Natural killer cell treated with Interleukin-12 subunit alpha and Interleukin-12 subunit beta and Interleukin-15 and Interleukin-18, amount 100 ng/mL, for 72 hours (primary cell): ENCODE results near the gene WDR11. TPM values are rescaled to one million over a fixed set of nuclear protein-coding genes. Genes with fewer than 3 reads are reported as not detected.

Experiments used
- ATAC-seq, 2 donors: fragments of 150-1000 bp; cut with Tn5 transposase in 1 of 2; sonication (Bioruptor Pico), chemical (Tn5 transposase) in 1 of 2; 2 replicates each; pipeline ENCODE4 v1.10.0; 2021
- DNase-seq: peaks from one replicate; pipeline ENCODE4 v3.0.0; 2022; ENCODE audit warnings: low spot score
- H3K27ac Mint-ChIP-seq, 2 donors: 1 replicate in 1 of 2; 2 replicates in 1 of 2; pipeline ENCODE4 v1.8.0; 2022; ENCODE audit warnings: mixed read lengths in 2 of 2, mild to moderate bottlenecking in 1 of 2, moderate library complexity in 1 of 2
- H3K27me3 Mint-ChIP-seq, 2 donors: 1 replicate in 1 of 2; 2 replicates in 1 of 2; pipeline ENCODE4 v1.8.0; 2022; ENCODE audit warnings: mixed read lengths in 2 of 2
- H3K36me3 Mint-ChIP-seq: one replicate; pipeline ENCODE4 v1.8.0; 2022; ENCODE audit warnings: mixed read lengths
- H3K4me1 Mint-ChIP-seq, 2 donors: 1 replicate in 1 of 2; 2 replicates in 1 of 2; pipeline ENCODE4 v1.8.0; 2022; ENCODE audit warnings: low read depth in 2 of 2, mixed read lengths in 2 of 2, mild to moderate bottlenecking in 1 of 2
- H3K4me3 Mint-ChIP-seq: one replicate; pipeline ENCODE4 v1.8.0; 2022; ENCODE audit warnings: mixed read lengths
- H3K9me3 Mint-ChIP-seq: 2 replicates; pipeline ENCODE4 v1.8.0; 2022; ENCODE audit warnings: mixed read lengths
- total RNA-seq, 2 donors: library from RNA; stranded (reverse); gene quantifications; one replicate each; pipeline ENCODE4 v1.2.3, GENCODE V29; 2022

Gene WDR11
- total RNA-seq, 2 donors from 2014 or later, result 72.5 to 73.1 TPM

DNA sequence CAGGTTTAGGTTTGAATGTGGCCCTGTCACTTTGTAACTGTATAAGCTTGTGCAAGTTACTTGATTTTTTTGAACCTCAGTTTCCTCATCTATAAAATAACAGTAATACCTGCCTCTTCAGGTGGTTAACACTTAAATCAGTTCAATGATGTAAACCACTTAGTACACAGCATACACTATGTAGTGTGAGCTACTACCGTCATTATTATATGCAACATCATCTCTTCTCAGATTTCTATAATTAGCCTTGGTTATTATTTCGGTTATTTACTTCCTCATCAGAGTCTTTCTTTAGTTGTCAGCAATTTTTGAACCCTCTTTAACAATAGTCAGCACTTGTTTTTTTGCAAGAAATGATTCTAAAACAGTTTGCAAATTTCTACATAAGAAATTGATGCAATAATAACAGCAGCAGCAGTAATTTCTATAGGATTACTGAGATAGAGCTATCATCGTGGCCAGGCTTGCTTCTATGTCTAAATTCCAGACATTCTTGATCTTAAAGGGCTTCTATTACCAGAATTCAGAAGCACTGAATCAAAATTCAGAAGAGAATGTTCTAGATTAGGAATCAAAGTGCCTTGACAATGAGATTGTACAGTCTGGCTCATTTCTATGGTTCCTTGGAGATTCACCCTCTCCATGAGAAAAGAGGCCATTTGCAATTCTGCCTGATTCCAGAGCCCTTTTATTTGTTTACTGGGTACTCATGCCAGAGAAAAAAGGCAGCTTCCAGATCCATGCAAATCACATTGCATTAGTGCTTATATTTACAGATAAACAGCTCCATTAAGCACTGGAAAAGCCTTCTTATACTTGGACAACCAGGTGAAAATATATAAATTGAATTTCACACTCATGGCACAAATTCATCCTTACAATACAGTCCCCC is 25.0 kb upstream of the WDR11 start:
- H3K4me3 Mint-ChIP-seq, result no peak overlapping the region

DNA sequence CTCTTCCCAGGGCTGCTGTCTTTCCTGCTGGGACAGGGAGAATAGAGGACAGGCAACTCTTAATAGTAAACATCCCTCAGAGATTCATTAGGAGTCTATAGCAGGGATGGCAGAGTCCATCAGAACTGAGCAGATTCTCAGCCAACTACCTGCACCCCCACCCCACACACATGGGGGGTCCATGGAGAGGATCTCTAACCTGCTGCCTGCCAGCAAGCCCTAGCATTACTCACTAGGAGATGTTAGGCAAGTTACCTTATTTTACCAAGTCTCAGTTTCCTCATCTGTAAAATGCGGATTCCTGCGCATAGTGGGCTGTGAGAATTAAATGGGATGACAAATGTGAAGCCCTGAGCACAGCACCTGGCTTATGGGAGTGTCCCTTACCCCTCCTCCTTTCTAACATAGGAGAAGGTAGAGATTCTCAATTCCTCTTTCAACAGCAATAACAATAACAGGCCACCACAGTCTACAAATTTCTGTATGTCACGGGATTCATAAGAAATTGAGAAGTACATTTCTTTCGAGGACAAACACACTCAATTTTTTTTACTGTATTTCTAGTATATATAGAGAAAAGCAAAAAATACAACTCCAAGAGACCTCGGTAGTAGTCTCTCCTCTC is 23.8 kb upstream of the WDR11 start:
- peaks cover 14 to 15% of the 10 kb centered on the region in 2 donors for H3K27me3 Mint-ChIP-seq
- H3K4me3 Mint-ChIP-seq, result no peak overlapping the region

More for the DNA sequence above, 25.0 kb upstream of the WDR11 start:
- DNase-seq, result no peak
- Mint-ChIP-seq H3K27me3 (peaks cover 6 to 11% of the 10 kb centered on the region in 2 donors), H3K4me1 (no peaks in the 10 kb centered on the region), H3K36me3 (no peaks in the 10 kb centered on the region), H3K9me3 (no peaks in the 10 kb centered on the region), H3K27ac (no peak overlapping the region)
- ATAC-seq, result no peak

DNA sequence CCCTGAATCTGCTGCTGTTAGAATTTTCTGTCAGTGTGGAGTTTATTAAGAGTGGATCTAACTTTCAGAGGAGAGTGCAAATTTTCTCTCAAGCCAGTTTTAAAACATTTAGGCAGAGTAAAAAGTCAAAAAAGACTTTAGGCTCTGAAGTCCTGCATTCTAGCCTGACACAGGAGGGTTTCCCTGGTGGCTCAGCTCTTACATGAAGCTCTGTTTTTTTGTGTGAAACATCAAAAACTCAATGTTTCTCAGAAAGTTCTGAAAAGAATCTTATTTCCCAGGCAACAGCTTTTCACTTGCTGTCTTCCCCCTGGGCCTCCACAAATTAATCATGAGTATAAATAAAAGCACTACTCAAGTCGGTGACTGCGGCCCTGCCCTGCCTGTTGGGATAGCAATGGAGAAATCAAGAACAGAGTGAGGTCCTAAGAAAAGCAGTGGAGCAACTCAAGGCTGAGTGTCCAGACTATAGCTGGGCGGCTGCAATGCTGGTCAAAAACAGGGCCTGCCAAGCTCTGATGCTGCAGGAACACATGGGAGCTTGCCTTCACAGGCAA is 22.3 kb upstream of the WDR11 start:
- no peaks in the 10 kb centered on the region for H3K9me3 Mint-ChIP-seq
- no peaks in the 10 kb centered on the region for H3K36me3 Mint-ChIP-seq
- H3K27ac Mint-ChIP-seq, result no peak overlapping the region
- ATAC-seq (no peak), DNase-seq (no peak)
- H3K27me3 Mint-ChIP-seq, result peaks cover 7 to 14% of the 10 kb centered on the region in 2 donors
- no peaks in the 10 kb centered on the region for H3K4me1 Mint-ChIP-seq
- no peak overlapping the region for H3K4me3 Mint-ChIP-seq

More for the DNA sequence above, 23.8 kb upstream of the WDR11 start:
- H3K27ac Mint-ChIP-seq, result no peak overlapping the region
- no peak for DNase-seq
- ATAC-seq, result no peak
- H3K36me3 Mint-ChIP-seq, result no peaks in the 10 kb centered on the region
- H3K9me3 Mint-ChIP-seq, result no peaks in the 10 kb centered on the region
- no peaks in the 10 kb centered on the region for H3K4me1 Mint-ChIP-seq

DNA sequence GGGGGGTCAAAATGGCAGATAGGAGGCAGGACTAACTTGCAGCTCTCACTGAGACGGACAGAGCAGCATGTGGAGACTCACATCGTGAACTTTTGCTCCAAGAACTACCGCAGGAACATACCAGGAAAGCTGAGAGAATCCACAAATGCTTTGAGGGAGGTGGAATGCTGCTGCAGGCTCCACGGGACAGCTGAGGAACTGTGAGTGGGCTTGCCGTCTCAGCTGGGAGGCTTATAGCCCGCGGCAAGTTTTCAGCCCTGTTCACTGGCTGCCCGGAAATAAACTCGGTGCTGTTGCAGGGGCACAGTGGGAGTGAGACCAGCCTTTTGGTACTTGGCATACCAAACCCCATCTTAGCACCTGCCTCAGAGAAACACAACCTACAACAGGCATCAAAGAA is 19.1 kb upstream of the WDR11 start:
- ATAC-seq (no peak), DNase-seq (no peak)
- no peak overlapping the region for H3K4me3 Mint-ChIP-seq
- peaks cover 7 to 17% of the 10 kb centered on the region in 2 donors for H3K27me3 Mint-ChIP-seq
- no peak overlapping the region for H3K27ac Mint-ChIP-seq
- no peaks in the 10 kb centered on the region for H3K9me3 Mint-ChIP-seq
- H3K36me3 Mint-ChIP-seq, result no peaks in the 10 kb centered on the region
- H3K4me1 Mint-ChIP-seq, result no peaks in the 10 kb centered on the region

DNA sequence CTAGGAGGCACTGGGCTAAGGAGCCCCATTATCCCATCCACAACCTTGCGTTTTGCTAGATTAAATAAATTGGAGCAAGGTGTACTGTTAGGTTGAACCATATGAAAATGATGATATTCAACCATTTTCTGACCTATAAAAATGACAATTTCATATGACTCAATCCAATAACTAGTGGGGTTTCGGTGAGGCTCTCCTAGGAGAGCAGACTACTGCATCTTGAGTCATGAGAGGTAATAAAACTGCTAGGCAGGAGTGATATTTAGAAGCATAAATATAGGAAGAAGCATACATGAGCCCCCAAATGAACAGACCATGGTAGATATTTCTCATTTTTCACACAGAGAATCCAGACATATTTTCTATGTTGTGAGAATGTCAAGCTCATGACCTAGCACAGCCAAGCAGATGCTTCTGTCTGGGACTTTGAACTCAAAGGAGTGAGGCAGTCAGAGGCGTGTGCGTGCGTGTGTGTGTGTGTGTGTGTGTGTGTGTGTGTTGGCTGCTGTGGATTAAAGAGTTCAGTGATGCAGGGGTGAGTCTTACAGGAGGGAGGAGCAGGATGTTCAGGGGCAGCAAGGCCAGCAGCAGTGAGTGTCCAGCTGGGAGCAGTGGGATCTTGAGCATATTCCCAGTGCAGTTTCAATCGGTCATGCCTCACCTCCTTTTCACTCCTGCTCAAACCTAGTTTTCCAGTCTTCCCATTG is 17.8 kb upstream of the WDR11 start:
- no peak overlapping the region for H3K4me3 Mint-ChIP-seq
- H3K9me3 Mint-ChIP-seq, result no peaks in the 10 kb centered on the region
- ATAC-seq, result no peak
- H3K4me1 Mint-ChIP-seq, result no peaks in the 10 kb centered on the region
- H3K27ac Mint-ChIP-seq, result no peak overlapping the region
- no peaks in the 10 kb centered on the region for H3K36me3 Mint-ChIP-seq
- DNase-seq, result no peak
- H3K27me3 Mint-ChIP-seq, result peaks cover 7 to 20% of the 10 kb centered on the region in 2 donors

DNA sequence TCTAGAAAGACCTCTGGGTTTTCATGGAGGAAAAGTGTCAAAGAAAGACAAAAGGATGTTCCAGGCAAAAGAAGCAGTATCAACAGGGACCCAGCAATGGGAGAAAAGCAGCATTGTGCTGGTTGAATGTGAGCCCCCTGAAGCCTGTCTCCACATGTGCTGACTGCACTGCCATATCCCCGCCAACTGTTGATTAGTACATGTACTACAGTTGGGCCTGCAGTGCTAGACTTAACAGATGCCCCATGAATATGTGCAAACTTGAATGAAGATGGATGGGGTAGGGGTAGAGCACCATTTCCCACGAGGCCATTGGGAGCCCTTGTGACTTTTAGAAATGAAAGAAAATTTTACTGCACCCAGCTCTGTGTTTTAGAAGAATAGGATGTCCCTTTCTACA is 15.6 kb upstream of the WDR11 start:
- peaks cover 7 to 14% of the 10 kb centered on the region in 2 donors for H3K27me3 Mint-ChIP-seq
- DNase-seq (no peak), ATAC-seq (no peak)
- no peak overlapping the region for H3K27ac Mint-ChIP-seq
- H3K9me3 Mint-ChIP-seq, result no peaks in the 10 kb centered on the region
- no peak overlapping the region for H3K4me3 Mint-ChIP-seq
- no peaks in the 10 kb centered on the region for H3K4me1 Mint-ChIP-seq
- no peaks in the 10 kb centered on the region for H3K36me3 Mint-ChIP-seq

DNA sequence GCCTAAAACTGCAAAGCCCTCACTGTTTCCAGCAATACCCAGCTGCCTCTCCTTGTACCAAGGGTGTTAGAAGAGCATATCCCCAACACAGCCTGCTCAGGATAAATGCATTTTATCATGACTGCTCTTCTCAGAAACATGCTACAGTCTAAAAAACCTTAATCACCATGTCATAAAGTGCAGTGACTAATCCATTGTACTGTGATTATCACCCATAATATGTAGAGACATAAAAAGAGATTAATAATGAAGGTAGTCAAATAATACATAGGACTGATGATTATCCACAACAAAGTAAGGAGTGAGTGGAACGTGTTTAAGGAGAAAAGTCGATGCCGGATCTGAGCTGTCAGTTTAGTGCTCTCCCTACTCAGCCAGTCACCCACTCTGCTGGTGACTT is 12.2 kb upstream of the WDR11 start:
- no peak overlapping the region for H3K27ac Mint-ChIP-seq
- peaks cover 0 to 7% of the 10 kb centered on the region in 2 donors for H3K4me1 Mint-ChIP-seq
- no peaks in the 10 kb centered on the region for H3K36me3 Mint-ChIP-seq
- no peaks in the 10 kb centered on the region for H3K9me3 Mint-ChIP-seq
- peaks cover 0 to 10% of the 10 kb centered on the region in 2 donors for H3K27me3 Mint-ChIP-seq
- DNase-seq (no peak), ATAC-seq (no peak)
- no peak overlapping the region for H3K4me3 Mint-ChIP-seq

DNA sequence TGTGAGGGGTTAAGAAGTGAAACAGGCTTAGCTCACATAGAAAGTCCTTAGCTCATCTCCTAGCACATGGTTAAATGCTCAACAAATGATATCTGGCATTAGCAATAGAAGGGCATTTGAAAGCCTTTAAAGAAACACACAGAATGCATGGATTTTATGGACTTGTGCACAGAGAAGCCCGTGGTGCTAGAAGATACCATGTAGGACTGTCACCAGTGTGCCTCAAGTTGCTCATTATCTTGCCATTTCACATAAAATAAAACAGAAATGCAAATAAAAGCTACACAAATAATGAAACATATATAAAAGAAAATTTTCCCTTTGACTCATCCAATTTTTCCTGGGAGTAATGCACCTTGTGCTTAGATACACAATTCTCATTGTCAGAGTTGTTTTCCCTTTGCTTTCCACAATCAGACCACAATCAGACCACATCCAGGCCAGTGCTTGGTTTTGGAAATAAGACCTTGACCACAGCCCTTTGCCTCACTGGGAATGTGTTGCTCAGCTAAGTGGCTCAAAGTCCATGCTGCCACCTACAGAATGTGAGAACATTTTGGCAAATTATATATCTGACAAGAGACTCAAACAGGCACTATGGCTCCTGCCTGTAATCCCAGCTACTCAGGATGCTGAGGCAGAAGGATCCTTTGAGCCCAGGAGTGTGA is 9.5 kb upstream of the WDR11 start:
- peaks cover 0 to 14% of the 10 kb centered on the region in 2 donors for H3K27me3 Mint-ChIP-seq
- peaks cover 0 to 7% of the 10 kb centered on the region in 2 donors for H3K4me1 Mint-ChIP-seq
- no peaks in the 10 kb centered on the region for H3K9me3 Mint-ChIP-seq
- DNase-seq (no peak), ATAC-seq (no peak)
- no peak overlapping the region for H3K27ac Mint-ChIP-seq
- H3K4me3 Mint-ChIP-seq, result no peak overlapping the region
- no peaks in the 10 kb centered on the region for H3K36me3 Mint-ChIP-seq

DNA sequence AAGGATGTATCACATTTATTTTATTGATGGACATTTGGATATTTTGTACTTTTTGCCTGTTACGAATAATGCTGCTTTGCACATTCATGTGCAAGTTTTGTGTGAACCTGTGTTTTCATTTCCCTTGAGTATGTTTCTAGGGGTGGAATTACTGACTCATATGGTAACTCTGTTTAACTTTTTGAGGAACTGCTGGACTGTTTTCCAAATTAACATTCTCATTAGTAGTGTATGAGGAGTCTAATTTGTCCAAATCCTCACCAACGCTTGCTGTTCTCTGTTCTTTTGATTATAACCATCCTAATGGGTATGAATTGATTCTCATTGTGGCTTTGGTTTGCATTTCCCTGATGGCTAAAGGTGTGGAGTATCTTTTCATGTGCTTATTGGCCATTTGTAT is 3.2 kb downstream of the WDR11 start:
- Mint-ChIP-seq H3K4me1 (peaks cover 30 to 50% of the 10 kb centered on the region in 2 donors), H3K9me3 (no peaks in the 10 kb centered on the region), H3K27ac (peak overlapping the region in 1 of 2 donors; percentile 11), H3K27me3 (no peaks in the 10 kb centered on the region), H3K4me3 (peak overlapping the region; percentile 13), H3K36me3 (peaks cover 22% of the 10 kb centered on the region)
- ATAC-seq (no peak), DNase-seq (no peak)

DNA sequence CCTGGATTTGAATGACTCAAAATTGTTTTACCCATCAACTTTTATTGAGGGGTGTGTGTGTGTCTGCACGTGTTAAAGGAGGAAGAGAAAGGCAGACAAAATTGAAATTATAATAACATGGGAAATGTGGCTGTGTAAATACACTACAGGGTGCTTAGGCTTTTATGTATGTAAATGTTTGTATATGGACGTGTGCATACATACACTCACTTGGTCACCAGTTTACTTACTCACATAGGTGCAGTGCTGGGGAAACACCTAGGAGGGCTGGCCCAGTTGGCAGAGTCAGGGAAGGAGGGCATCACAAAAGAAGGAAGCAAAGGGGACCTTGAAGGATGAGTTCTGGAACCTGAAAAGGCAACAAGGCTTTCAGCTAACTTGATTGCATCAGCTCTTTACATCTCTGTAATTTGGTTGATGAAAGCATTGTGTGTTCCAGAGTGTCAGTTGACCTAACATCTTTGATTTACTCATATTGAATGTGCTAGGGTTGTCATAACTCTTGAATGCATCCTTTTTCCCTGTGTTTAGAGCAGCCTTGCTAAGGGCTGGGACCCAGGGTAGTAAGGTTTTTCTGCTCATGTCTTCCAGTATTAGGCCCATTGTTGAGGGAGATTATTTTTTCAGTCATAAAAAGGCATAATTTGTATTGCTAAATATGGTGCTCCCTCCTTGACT is 10.2 kb downstream of the WDR11 start:
- Mint-ChIP-seq H3K4me3 (no peak overlapping the region), H3K36me3 (peaks cover 20% of the 10 kb centered on the region), H3K27me3 (no peaks in the 10 kb centered on the region), H3K4me1 (peaks cover 4 to 9% of the 10 kb centered on the region in 2 donors), H3K27ac (no peak overlapping the region), H3K9me3 (no peaks in the 10 kb centered on the region)
- ATAC-seq (no peak), DNase-seq (no peak)

DNA sequence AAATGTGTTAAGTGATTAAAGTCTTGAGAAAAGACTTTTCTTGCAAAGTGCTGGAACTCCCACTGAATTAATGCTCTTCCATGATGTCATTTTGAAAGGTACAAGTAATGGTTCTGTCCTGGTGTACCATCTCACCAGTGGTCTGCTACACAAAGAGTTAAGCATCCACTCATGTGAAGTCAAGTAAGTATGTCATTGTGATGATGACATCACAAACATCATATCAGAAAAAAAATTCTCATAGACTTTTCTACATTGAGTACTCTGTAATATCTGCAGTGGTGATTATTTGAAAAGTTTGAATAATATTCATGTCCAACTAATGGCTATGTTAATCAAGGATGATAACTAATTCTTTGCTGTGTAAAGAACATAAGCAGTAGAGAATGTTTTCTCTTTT is 22.6 kb downstream of the WDR11 start:
- DNase-seq (no peak), ATAC-seq (no peak)
- peaks cover 18% of the 10 kb centered on the region for H3K36me3 Mint-ChIP-seq
- H3K4me3 Mint-ChIP-seq, result no peak overlapping the region
- H3K9me3 Mint-ChIP-seq, result no peaks in the 10 kb centered on the region
- H3K4me1 Mint-ChIP-seq, result no peaks in the 10 kb centered on the region
- H3K27ac Mint-ChIP-seq, result no peak overlapping the region
- H3K27me3 Mint-ChIP-seq, result no peaks in the 10 kb centered on the region

DNA sequence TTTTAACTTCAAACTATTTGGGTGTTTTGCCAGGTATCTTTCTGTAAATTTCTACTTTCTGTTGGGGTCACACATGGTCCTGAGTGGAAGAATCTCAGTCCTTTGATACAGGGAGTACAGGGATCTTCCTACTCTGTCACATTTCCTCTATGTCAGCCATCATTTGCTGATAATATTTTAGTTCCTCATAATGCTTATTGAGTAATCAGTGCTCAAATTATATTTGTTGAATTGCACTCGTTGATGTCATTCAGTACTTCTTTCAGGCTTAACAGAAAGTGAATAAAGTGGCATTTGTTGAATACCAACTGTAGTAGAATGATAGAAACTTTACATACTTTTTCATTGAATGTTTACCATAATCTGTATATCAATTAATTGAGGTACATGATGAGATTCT is 31.9 kb downstream of the WDR11 start:
- H3K4me3 Mint-ChIP-seq, result no peak overlapping the region
- H3K4me1 Mint-ChIP-seq, result no peaks in the 10 kb centered on the region
- no peak overlapping the region for H3K27ac Mint-ChIP-seq
- H3K36me3 Mint-ChIP-seq, result peaks cover 25% of the 10 kb centered on the region
- DNase-seq, result no peak
- no peak for ATAC-seq
- H3K27me3 Mint-ChIP-seq, result no peaks in the 10 kb centered on the region
- H3K9me3 Mint-ChIP-seq, result no peaks in the 10 kb centered on the region

DNA sequence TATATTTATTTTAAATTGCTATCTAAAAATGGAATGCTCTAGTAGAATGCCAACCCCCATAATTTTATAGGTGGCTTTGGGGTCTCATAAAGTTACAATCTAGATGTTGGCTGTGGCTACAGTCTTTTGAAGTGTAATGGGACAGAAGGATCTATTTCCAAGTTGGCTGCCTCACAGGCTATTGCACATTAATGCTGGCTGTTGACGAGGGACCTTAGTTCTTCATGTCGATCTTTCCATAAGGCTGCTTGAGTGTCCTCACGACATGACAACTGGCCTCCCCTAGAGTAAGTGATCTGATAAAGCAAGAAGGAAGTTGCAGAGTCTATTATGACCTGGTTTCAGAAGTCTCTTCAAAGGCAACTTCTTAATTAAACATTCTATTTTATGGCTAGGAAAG is 36.3 kb downstream of the WDR11 start:
- no peaks in the 10 kb centered on the region for H3K9me3 Mint-ChIP-seq
- H3K27me3 Mint-ChIP-seq, result no peaks in the 10 kb centered on the region

More for the DNA sequence above, 36.3 kb downstream of the WDR11 start:
- H3K4me3 Mint-ChIP-seq, result no peak overlapping the region
- no peak for DNase-seq
- no peaks in the 10 kb centered on the region for H3K4me1 Mint-ChIP-seq
- H3K36me3 Mint-ChIP-seq, result peaks cover 18% of the 10 kb centered on the region
- no peak for ATAC-seq
- H3K27ac Mint-ChIP-seq, result no peak overlapping the region
